ENCODE data around the gene CRYL1.

The CRYL1 gene

GRCh38 chr13:20526664-20527063 lies 1.0 kb upstream of the CRYL1 start:
- DNase-seq (ENCODE audit: low read depth) = no peak
- H3K4me3 ChIP-seq (ENCODE audit: low read depth, low read length) = peak overlapping the region; percentile 75
- TF ChIP-seq POLR2A (IDR thresholded peaks at IDR 0.05; ENCODE audit: extremely low read depth, insufficient read length) (no peak), MAX (IDR thresholded peaks at IDR 0.05; ENCODE audit: low read depth, low read length) (no peak), CTCF (IDR thresholded peaks at IDR 0.05; ENCODE audit: low read depth, low read length) (no peak), MYC (IDR thresholded peaks at IDR 0.05; ENCODE audit: low read depth, low read length) (no peak)

GRCh38 chr13:20525144-20525600 lies 485 bp downstream of the CRYL1 start:
- TF ChIP-seq MYC (IDR thresholded peaks at IDR 0.05; ENCODE audit: low read depth, low read length) (no peak), MAX (IDR thresholded peaks at IDR 0.05; ENCODE audit: low read depth, low read length) (no peak), CTCF (IDR thresholded peaks at IDR 0.05; ENCODE audit: low read depth, low read length) (no peak), POLR2A (IDR thresholded peaks at IDR 0.05; ENCODE audit: extremely low read depth, insufficient read length) (no peak)
- peak overlapping the region; percentile 63 for H3K4me3 ChIP-seq (ENCODE audit: low read depth, low read length)
- DNase-seq (ENCODE audit: low read depth) = no peak

GRCh38 chr13:20521364-20522115 lies 4.1 kb downstream of the CRYL1 start:
- no peak overlapping the region for H3K4me3 ChIP-seq (ENCODE audit: low read depth, low read length)
- no peak for TF ChIP-seq CTCF (IDR thresholded peaks at IDR 0.05; ENCODE audit: low read depth, low read length)
- TF ChIP-seq MYC (IDR thresholded peaks at IDR 0.05; ENCODE audit: low read depth, low read length) = no peak
- TF ChIP-seq MAX (IDR thresholded peaks at IDR 0.05; ENCODE audit: low read depth, low read length) = no peak
- no peak for TF ChIP-seq POLR2A (IDR thresholded peaks at IDR 0.05; ENCODE audit: extremely low read depth, insufficient read length)
- DNase-seq (ENCODE audit: low read depth) = peak; percentile 42

GRCh38 chr13:20519875-20520274 lies 5.8 kb downstream of the CRYL1 start:
- no peak for TF ChIP-seq MAX (IDR thresholded peaks at IDR 0.05; ENCODE audit: low read depth, low read length)
- no peak for TF ChIP-seq POLR2A (IDR thresholded peaks at IDR 0.05; ENCODE audit: extremely low read depth, insufficient read length)
- TF ChIP-seq CTCF (IDR thresholded peaks at IDR 0.05; ENCODE audit: low read depth, low read length) = no peak
- TF ChIP-seq MYC (IDR thresholded peaks at IDR 0.05; ENCODE audit: low read depth, low read length) = no peak
- DNase-seq (ENCODE audit: low read depth) = no peak
- H3K4me3 ChIP-seq (ENCODE audit: low read depth, low read length) = no peak overlapping the region

GRCh38 chr13:20518660-20519100 lies 7.0 kb downstream of the CRYL1 start:
- no peak for DNase-seq (ENCODE audit: low read depth)
- TF ChIP-seq MAX (IDR thresholded peaks at IDR 0.05; ENCODE audit: low read depth, low read length) = no peak
- no peak for TF ChIP-seq POLR2A (IDR thresholded peaks at IDR 0.05; ENCODE audit: extremely low read depth, insufficient read length)
- no peak for TF ChIP-seq CTCF (IDR thresholded peaks at IDR 0.05; ENCODE audit: low read depth, low read length)
- TF ChIP-seq MYC (IDR thresholded peaks at IDR 0.05; ENCODE audit: low read depth, low read length) = no peak
- H3K4me3 ChIP-seq (ENCODE audit: low read depth, low read length) = no peak overlapping the region

Data from NB4 (cell line).